ENCODE data around the gene TNFRSF21.
A peak's percentile ranks its signal among the peaks of the same experiment; 100 is the strongest.

Gene TNFRSF21

GRCh38 chr6:47344022-47344421 is 34.3 kb upstream of the TNFRSF21 start:
- DNase-seq (ENCODE audit: low read depth) = no peak
- H3K4me3 ChIP-seq (ENCODE audit: low read depth, low read length) = no peak overlapping the region
- TF ChIP-seq MYC (IDR thresholded peaks at IDR 0.05; ENCODE audit: low read depth, low read length) = no peak
- no peak for TF ChIP-seq MAX (IDR thresholded peaks at IDR 0.05; ENCODE audit: low read depth, low read length)
- TF ChIP-seq CTCF (IDR thresholded peaks at IDR 0.05; ENCODE audit: low read depth, low read length) = no peak
- no peak for TF ChIP-seq POLR2A (IDR thresholded peaks at IDR 0.05; ENCODE audit: extremely low read depth, insufficient read length)

- no peak for DNase-seq (ENCODE audit: low read depth)
- no peak overlapping the region for H3K4me3 ChIP-seq (ENCODE audit: low read depth, low read length)
- no peak for TF ChIP-seq CTCF (IDR thresholded peaks at IDR 0.05; ENCODE audit: low read depth, low read length)
- TF ChIP-seq MYC (IDR thresholded peaks at IDR 0.05; ENCODE audit: low read depth, low read length) = no peak
- TF ChIP-seq MAX (IDR thresholded peaks at IDR 0.05; ENCODE audit: low read depth, low read length) = no peak
- TF ChIP-seq POLR2A (IDR thresholded peaks at IDR 0.05; ENCODE audit: extremely low read depth, insufficient read length) = no peak
These were observed 33.9 kb upstream of the TNFRSF21 start for GRCh38 chr6:47343600-47343999.

GRCh38 chr6:47342824-47343223 is 33.1 kb upstream of the TNFRSF21 start:
- no peak overlapping the region for H3K4me3 ChIP-seq (ENCODE audit: low read depth, low read length)
- TF ChIP-seq MAX (IDR thresholded peaks at IDR 0.05; ENCODE audit: low read depth, low read length) (no peak), POLR2A (IDR thresholded peaks at IDR 0.05; ENCODE audit: extremely low read depth, insufficient read length) (no peak), MYC (IDR thresholded peaks at IDR 0.05; ENCODE audit: low read depth, low read length) (no peak), CTCF (IDR thresholded peaks at IDR 0.05; ENCODE audit: low read depth, low read length) (no peak)
- DNase-seq (ENCODE audit: low read depth) = no peak

- TF ChIP-seq MYC (IDR thresholded peaks at IDR 0.05; ENCODE audit: low read depth, low read length) (no peak), POLR2A (IDR thresholded peaks at IDR 0.05; ENCODE audit: extremely low read depth, insufficient read length) (no peak)
- no peak for DNase-seq (ENCODE audit: low read depth)
- no peak overlapping the region for H3K4me3 ChIP-seq (ENCODE audit: low read depth, low read length)
These were observed 27.8 kb upstream of the TNFRSF21 start for GRCh38 chr6:47337519-47337918.

- no peak for TF ChIP-seq MAX (IDR thresholded peaks at IDR 0.05; ENCODE audit: low read depth, low read length)
- no peak for TF ChIP-seq POLR2A (IDR thresholded peaks at IDR 0.05; ENCODE audit: extremely low read depth, insufficient read length)
- no peak for TF ChIP-seq MYC (IDR thresholded peaks at IDR 0.05; ENCODE audit: low read depth, low read length)
- TF ChIP-seq CTCF (IDR thresholded peaks at IDR 0.05; ENCODE audit: low read depth, low read length) = no peak
- no peak for DNase-seq (ENCODE audit: low read depth)
- no peak overlapping the region for H3K4me3 ChIP-seq (ENCODE audit: low read depth, low read length)
These were observed 26.6 kb upstream of the TNFRSF21 start for GRCh38 chr6:47336334-47336733.

GRCh38 chr6:47335466-47335865 is 25.8 kb upstream of the TNFRSF21 start:
- peak; percentile 57 for DNase-seq (ENCODE audit: low read depth)
- no peak overlapping the region for H3K4me3 ChIP-seq (ENCODE audit: low read depth, low read length)
- TF ChIP-seq POLR2A (IDR thresholded peaks at IDR 0.05; ENCODE audit: extremely low read depth, insufficient read length) = no peak
- peak; percentile 67 for TF ChIP-seq MAX (IDR thresholded peaks at IDR 0.05; ENCODE audit: low read depth, low read length)
- peak; percentile 64 for TF ChIP-seq MYC (IDR thresholded peaks at IDR 0.05; ENCODE audit: low read depth, low read length)
- no peak for TF ChIP-seq CTCF (IDR thresholded peaks at IDR 0.05; ENCODE audit: low read depth, low read length)

Measured in NB4 (cell line).